ENCODE data around the gene C1QTNF5. TPM values are rescaled to one million over a fixed set of nuclear protein-coding genes. Genes with fewer than 3 reads are reported as not detected.

The C1QTNF5 gene
- total and polyA plus RNA-seq, 2 of the 8 experiments (the other 6 are each of a cell fraction or from before 2014, with no cell fraction given), result 2.2 to 2.7 TPM

GRCh38 chr11:119367661-119368120, 27.0 kb upstream of the C1QTNF5 start:
- H3K79me2 ChIP-seq (ENCODE audit: control insufficient read depth in 1 of 2, insufficient read depth in 2 of 2, low read length in 2 of 2), result no peaks in the 10 kb centered on the region

More at GRCh38 chr11:119367661-119368120, 27.0 kb upstream of the C1QTNF5 start:
- no peak overlapping the region for H2BK120ac ChIP-seq (replicated peaks; ENCODE audit: low read depth, low read length)
- H3K27ac ChIP-seq (ENCODE audit: low read depth, low read length), result no peak overlapping the region
- CTCF ChIA-PET (ENCODE audit: partially characterized antibody), result interaction anchor here (0.9 to 26.3 kb wide), 13 partner anchors 8 to 238 kb away, joined by 3 to 474 read pairs (median 5); partner anchors contain the start of genes C1QTNF5, MFRP, THY1 and USP2
- WGBS, 2 experiments (ENCODE audit: extremely low coverage in 1 of 2, insufficient coverage in 1 of 2, insufficient read length in 1 of 2, insufficient replicate concordance in 2 of 2, low coverage in 1 of 2, low lambda C conversion rate in 2 of 2, missing lambda C conversion rate in 1 of 2), result 85% methylated on average over 9 of the region's 9 CpGs; no CpG with 5 or more reads in 1 of the 2 experiments
- H4K91ac ChIP-seq (replicated peaks; ENCODE audit: insufficient read length, low read length), result no peak overlapping the region
- no peaks in the 10 kb centered on the region for H3K79me1 ChIP-seq (ENCODE audit: low read depth, low read length)
- 0 out of 2 replicates have a peak overlapping the region, but pooled peaks have one; percentile 15 for H3K18ac ChIP-seq (ENCODE audit: extremely low read depth, low read length)
- no peak overlapping the region for H3K4me2 ChIP-seq (ENCODE audit: insufficient read depth in 1 of 2, low read depth in 2 of 2, low read length in 2 of 2)
- no peak overlapping the region for H3K9ac ChIP-seq (replicated peaks in 1 of 4; ENCODE audit: extremely low read depth in 1 of 4, low read depth in 3 of 4, low read length in 3 of 4)
- H2BK5ac ChIP-seq (ENCODE audit: low read depth, low read length), result no peak overlapping the region
- H2AFZ ChIP-seq (ENCODE audit: low read length), result no peak overlapping the region
- H2AK5ac ChIP-seq (ENCODE audit: low read depth, low read length), result no peak overlapping the region
- no peak overlapping the region for H4K8ac ChIP-seq (ENCODE audit: extremely low read depth, insufficient read depth, low read length)
- H3K27me3 ChIP-seq (replicated peaks in 1 of 4; ENCODE audit: control insufficient read depth in 3 of 4, extremely low read depth in 1 of 4, insufficient read depth in 3 of 4, low read length in 3 of 4), result peaks cover 16 to 30% (median 28%) of the 10 kb centered on the region in 4 experiments
- no peak overlapping the region for H2BK20ac ChIP-seq (ENCODE audit: low read length)
- H4K20me1 ChIP-seq (replicated peaks in 1 of 2; ENCODE audit: control insufficient read depth in 1 of 2, insufficient read depth in 2 of 2, low read length in 2 of 2), result peaks cover 2 to 11% of the 10 kb centered on the region in 2 experiments
- no peak overlapping the region for H3K4me3 ChIP-seq (ENCODE audit: extremely low read depth in 1 of 4, insufficient read depth in 2 of 4, low read depth in 3 of 4, low read length in 4 of 4)
- FAIRE-seq, result no peak
- DNase-seq (ENCODE audit: low read depth in 1 of 2, low spot score in 2 of 2), result no peak
- POLR2A ChIA-PET (ENCODE audit: partially characterized antibody), result interaction anchor here (1.0 to 1.8 kb wide), 3 partner anchors 8 to 194 kb away, joined by 3 to 5 read pairs (median 5); no protein-coding TSS in a partner anchor
- peak overlapping the region; percentile 14; the same call in 1 of the 2 replicates for H2BK12ac ChIP-seq (ENCODE audit: low read depth, low read length)
- H3K56ac ChIP-seq (replicated peaks; ENCODE audit: insufficient read length, low read depth, low read length), result no peak overlapping the region
- no peak overlapping the region for H3K23ac ChIP-seq (ENCODE audit: insufficient read length)
- no peaks in the 10 kb centered on the region for H3K36me3 ChIP-seq (ENCODE audit: control insufficient read depth in 2 of 4, insufficient read depth in 4 of 4, low read length in 3 of 4)
- H4K5ac ChIP-seq (ENCODE audit: insufficient read length, low read depth, low read length), result no peak overlapping the region
- no peaks in the 10 kb centered on the region; a peak in 1 of 4 replicates for H3K9me3 ChIP-seq (ENCODE audit: insufficient read depth in 2 of 2, low read depth in 1 of 2, low read length in 1 of 2)
- H3K23me2 ChIP-seq (ENCODE audit: low read depth, low read length), result peaks cover 4% of the 10 kb centered on the region; the same call in 1 of the 2 replicates
- no peak overlapping the region for H3K4ac ChIP-seq (replicated peaks; ENCODE audit: insufficient read length, low read depth, low read length)
- peaks cover 0 to 21% (median 15%) of the 10 kb centered on the region in 4 experiments; a peak in 6 of 7 replicates for H3K4me1 ChIP-seq (replicated peaks in 1 of 4; ENCODE audit: control insufficient read depth in 3 of 4, insufficient read depth in 4 of 4, low read length in 3 of 4)
- peak overlapping the region; percentile 88; the same call in 1 of the 2 replicates for H2BK15ac ChIP-seq (ENCODE audit: low read length)
- H3K14ac ChIP-seq (ENCODE audit: insufficient read length), result no peak overlapping the region

All from H1 (cell line).